K562 (cell line): Measurements from ENCODE around the gene PKLR. TPM values are rescaled to one million over a fixed set of nuclear protein-coding genes. Genes with fewer than 3 reads are reported as not detected.

Experiments
- ATAC-seq: fragments of 200-7000 bp; cut with Tn5 transposase; 3 replicates; pipeline ENCODE4 v1.9.1; 2020; ENCODE audit warnings: moderate library complexity
- BruUV-seq: library from RNA; stranded (reverse); fragments of 400-500 nt; replicated peaks from 2 replicates; lab custom pipeline; 2021; lab: Mats Ljungman, UMichigan
- CTCF ChIA-PET: fragments of 300-600 bp; formaldehyde crosslinking; extraction: SDS; loops from one replicate; lab custom pipeline; 2021; ENCODE audit warnings: low intra/inter-chr PET ratio; lab: Yijun Ruan, JAX
- POLR2A ChIA-PET: fragments of 300-600, 350-650 bp; sonication (Branson Sonifier 250); formaldehyde crosslinking; extraction: SDS; loops from one replicate; lab custom pipeline; 2021; ENCODE audit warnings: antibody characterized with exemption, inconsistent platforms; lab: Yijun Ruan, JAX
- DNase-seq, 4 experiments: peaks; one replicate each; pipeline versions ENCODE4 v3.0.0 to v3.0.0-alpha.2; 2011 to 2018; ENCODE audit warnings: low spot score in 3 of 4, mixed read lengths in 3 of 4; ENCODE audit errors: extremely low read depth in 1 of 4
- FAIRE-seq: peaks from 2 replicates; lab custom pipeline; 2011; peaks lifted over from hg19 to GRCh38; lab: Jason Lieb, UNC
- H2AFZ ChIP-seq: 2 replicates; pipeline ENCODE4 v1.6.0; 2011; ENCODE audit warnings: low read depth, low read length, control low read depth, inconsistent platforms
- H3K27ac ChIP-seq: fragments of 200-600 bp; 3 replicates; pipeline ENCODE4 v1.8.0; 2011; ENCODE audit warnings: low read depth, mild to moderate bottlenecking, control low read depth, inconsistent platforms, low read length, moderate library complexity, mixed read lengths; ENCODE audit errors: extremely low read depth
- H3K27me3 ChIP-seq, 2 experiments: fragments of 300-600 bp in 1 of 2; 2 replicates in 1 of 2; 3 replicates in 1 of 2; pipeline versions ENCODE4 v1.6.0 to v1.8.0; 2011; ENCODE audit warnings: inconsistent platforms in 2 of 2, low read length in 2 of 2, mild to moderate bottlenecking in 1 of 2, mixed read lengths in 1 of 2, moderate library complexity in 1 of 2; ENCODE audit not compliant: control insufficient read depth in 2 of 2, insufficient read depth in 2 of 2
- H3K36me3 ChIP-seq: fragments of 300-600 bp; 3 replicates; pipeline ENCODE4 v1.8.0; 2011; ENCODE audit warnings: mild to moderate bottlenecking, low read length, inconsistent platforms; ENCODE audit not compliant: control insufficient read depth, insufficient read depth
- H3K4me1 ChIP-seq, 2 experiments: fragments of 200-600 bp in 1 of 2; replicated peaks in 1 of 2; 2 replicates in 1 of 2; 3 replicates in 1 of 2; pipeline versions ENCODE4 v1.5.1 to v1.8.0; 2011; ENCODE audit warnings: inconsistent platforms in 2 of 2, low read length in 2 of 2, mild to moderate bottlenecking in 1 of 2, mixed read lengths in 1 of 2, moderate library complexity in 1 of 2; ENCODE audit not compliant: control insufficient read depth in 2 of 2, insufficient read depth in 2 of 2
- H3K4me2 ChIP-seq: 2 replicates; pipeline ENCODE4 v1.6.1; 2011; ENCODE audit warnings: low read length, control low read depth, inconsistent platforms, mixed read lengths; ENCODE audit not compliant: insufficient read depth
- H3K4me3 ChIP-seq: fragments of 200-600 bp; sonication (generic), shearing (Covaris generic); 2 replicates; pipeline ENCODE4 v1.5.1; 2016; ENCODE audit warnings: control low read depth, inconsistent platforms
- H3K79me2 ChIP-seq: fragments of 200-600 bp; 3 replicates; pipeline ENCODE4 v1.8.0; 2011; ENCODE audit warnings: low read length, inconsistent platforms; ENCODE audit not compliant: control insufficient read depth, insufficient read depth
- H3K9ac ChIP-seq, 2 experiments: 2 replicates each; pipeline versions ENCODE4 v1.6.0 to v1.6.1; 2011; ENCODE audit warnings: low read depth in 2 of 2, low read length in 2 of 2, control low read depth in 1 of 2, inconsistent platforms in 1 of 2, mild to moderate bottlenecking in 1 of 2, mixed read lengths in 1 of 2; ENCODE audit not compliant: insufficient read depth in 1 of 2
- H3K9me1 ChIP-seq: one replicate; pipeline ENCODE4 v1.6.0; 2011; ENCODE audit warnings: inconsistent platforms, mild to moderate bottlenecking, low read length, moderate library complexity; ENCODE audit not compliant: control insufficient read depth, insufficient read depth
- H3K9me3 ChIP-seq: replicated peaks from 2 replicates; pipeline ENCODE4 v1.5.1; 2011; ENCODE audit warnings: low read depth, low read length, inconsistent platforms; ENCODE audit not compliant: control insufficient read depth, insufficient read depth
- H4K20me1 ChIP-seq: replicated peaks from 2 replicates; pipeline ENCODE4 v1.6.1; 2011; ENCODE audit warnings: low read length, inconsistent platforms, mixed read lengths; ENCODE audit not compliant: control insufficient read depth, insufficient read depth
- ATF1 ChIP-seq, 2 experiments: fragments of 450-650 bp in 1 of 2; IDR thresholded peaks; 2 replicates each; pipeline ENCODE4 v1.6.1; 2016; ENCODE audit warnings: missing compliant biosample characterization in 1 of 2, missing genetic modification characterization in 1 of 2
- ELF2 ChIP-seq: fragments of 250-450 bp; sonication (Bioruptor Pico); IDR thresholded peaks from 2 replicates; pipeline ENCODE4 v1.5.0; 2021; ENCODE audit warnings: mild to moderate bottlenecking
- KDM5B ChIP-seq: fragments of 200-600 bp; sonication (generic); IDR thresholded peaks from 2 replicates; pipeline ENCODE4 v1.6.1; 2012; ENCODE audit warnings: low read depth, mild to moderate bottlenecking, moderate library complexity, low read length, control low read depth, inconsistent platforms; ENCODE audit not compliant: insufficient replicate concordance
- KLF1 ChIP-seq: fragments of 450-650 bp; IDR thresholded peaks from 2 replicates; pipeline ENCODE4 v1.6.1; 2016; ENCODE audit warnings: missing genetic modification characterization, missing compliant biosample characterization
- MYBL2 ChIP-seq, 2 experiments: fragments of 450-650 bp in 1 of 2; sonication (generic) in 1 of 2; formaldehyde crosslinking in 1 of 2; IDR thresholded peaks; 2 replicates each; pipeline versions ENCODE4 v1.6.1 to v1.8.1; 2017 to 2022; ENCODE audit warnings: borderline replicate concordance in 1 of 2, inconsistent platforms in 1 of 2, low read depth in 1 of 2, mild to moderate bottlenecking in 1 of 2, missing genetic modification reagents in 1 of 2, moderate library complexity in 1 of 2
- POLR2G ChIP-seq: fragments of 200-400 bp; formaldehyde crosslinking; IDR thresholded peaks from 2 replicates; pipeline ENCODE4 v1.6.1; 2017; ENCODE audit warnings: low read depth, mild to moderate bottlenecking, antibody characterized with exemption, low read length, moderate library complexity
- RBFOX2 ChIP-seq: fragments of 200-400 bp; formaldehyde crosslinking; IDR thresholded peaks from 2 replicates; pipeline ENCODE4 v1.6.1; 2017; ENCODE audit warnings: low read depth, mild to moderate bottlenecking, low read length, moderate library complexity
- RUNX1 ChIP-seq: sonication (generic); IDR thresholded peaks from 2 replicates; pipeline ENCODE4 v1.6.1; 2016; ENCODE audit warnings: antibody characterized with exemption, low read depth
- ZNF668 ChIP-seq: fragments of 250-450 bp; sonication (Bioruptor Pico); IDR thresholded peaks from 2 replicates; pipeline ENCODE4 v1.8.0; 2022; ENCODE audit warnings: mild to moderate bottlenecking, inconsistent platforms
- WGBS: fragments of 100-300 bp; shearing (Covaris generic); methylation state at CpG from one replicate; pipeline ENCODE4 v1.1.6; 2016; ENCODE audit warnings: low coverage, mixed read lengths; ENCODE audit not compliant: insufficient coverage; ENCODE audit errors: missing lambda C conversion rate; 5-methylcytosine and 5-hydroxymethylcytosine counted together
- in situ Hi-C: fragments of 300-500 bp; cut with MboI; formaldehyde crosslinking; loops from 4 replicates; pipeline ENCODE4 v1.15.0; 2018; ENCODE audit warnings: inconsistent platforms, mixed read lengths
- intact Hi-C: fragments of 100-400 bp; cut with micrococcal nuclease; formaldehyde crosslinking; loops from 2 replicates; pipeline ENCODE4 v1.14.2; 2022
- polyA plus RNA-seq, 8 experiments: library from polyadenylated mRNA; depleted of rRNA in 4 of 8; stranded (reverse) in 5 of 8; unstranded in 3 of 8; fragments of >200 nt; fragmentation: Nextera tagmentation in 2 of 8; fragmentation: Illumina TruSeq in 1 of 8; extraction: Ambion mirVana in 2 of 8; extraction: Trizol in 1 of 8; gene quantifications; 2 replicates each; pipeline versions ENCODE4 v1.2.1 to v1.2.3, GENCODE V29; 2011 to 2014; ENCODE audit warnings: inconsistent platforms in 1 of 8, missing spikeins in 1 of 8
- total RNA-seq, 7 experiments: library from RNA; depleted of rRNA in 6 of 7; stranded (reverse); fragments of >200 nt in 6 of 7; fragmentation: Illumina TruSeq in 2 of 7; extraction: Trizol in 2 of 7; gene quantifications; 2 replicates each; pipeline versions ENCODE4 v1.2.1 to v1.2.3, GENCODE V29; 2011 to 2021; ENCODE audit warnings: low replicate concordance in 1 of 7

The PKLR gene
- total and polyA plus RNA-seq, 9 of the 15 experiments (the other 6 are each of a cell fraction or from before 2014, with no cell fraction given) = 10.7 to 78.4 (median 38.2) TPM

DNA sequence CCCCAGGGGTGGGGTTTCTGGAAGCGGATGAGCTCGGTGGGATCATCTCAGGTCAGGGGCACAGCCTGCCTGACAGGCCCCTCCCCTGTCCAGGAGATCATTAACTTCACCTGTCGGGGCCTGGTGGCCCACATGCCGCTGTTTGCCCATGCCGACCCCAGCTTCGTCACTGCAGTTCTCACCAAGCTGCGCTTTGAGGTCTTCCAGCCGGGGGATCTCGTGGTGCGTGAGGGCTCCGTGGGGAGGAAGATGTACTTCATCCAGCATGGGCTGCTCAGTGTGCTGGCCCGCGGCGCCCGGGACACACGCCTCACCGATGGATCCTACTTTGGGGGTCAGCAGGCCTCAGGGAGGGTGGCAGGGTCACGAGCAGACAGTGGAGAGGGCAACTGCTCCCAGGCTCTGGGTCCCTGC is 15.6 kb downstream of the PKLR start:
- intact Hi-C loops (no loop called here), in situ Hi-C loops (no loop called here)
- ATAC-seq = no peak
- no peak for FAIRE-seq
- Histone ChIP-seq H3K27me3 (no peaks in the 10 kb centered on the region), H3K79me2 (no peaks in the 10 kb centered on the region), H3K9ac (no peak overlapping the region), H2AFZ (no peak overlapping the region)
- ChIA-PET POLR2A (interaction anchor here (0.7 to 1.8 kb wide), 5 partner anchors 9 to 875 kb away, joined by 3 to 4 read pairs (median 4); partner anchors contain the start of genes HCN3 and PKLR), CTCF (no interaction called here)
- TF ChIP-seq RBFOX2 = 0 out of 2 replicates have a peak, but pooled peaks have one; percentile 16
- TF ChIP-seq KLF1 = no peak
- TF ChIP-seq MYBL2 (IDR thresholded peaks at IDR 0.05; ENCODE audit: low read depth) = no peak
- no peak for TF ChIP-seq MYBL2 (CRISPR knock-in tag; IDR thresholded peaks at IDR 0.05; ENCODE audit: borderline replicate concordance)
- no peak for TF ChIP-seq ELF2 (CRISPR knock-in tag)
- peak; percentile 66 for TF ChIP-seq POLR2G
- TF ChIP-seq KDM5B = no peak
- TF ChIP-seq ATF1 (CRISPR knock-in tag; IDR thresholded peaks at IDR 0.05) = no peak
- TF ChIP-seq ATF1 (tag; IDR thresholded peaks at IDR 0.05) = no peak
- no peak for TF ChIP-seq RUNX1
- TF ChIP-seq ZNF668 = no peak
- TF ChIP-seq, all 486 proteins: peak for 2
- H4K20me1 ChIP-seq = no peaks in the 10 kb centered on the region; the same call in 1 of the 2 replicates
- H3K4me1 ChIP-seq = peaks cover 0 to 35% of the 10 kb centered on the region in 2 experiments; a peak in 3 of 5 replicates
- 84% methylated on average over 11 of the region's 18 CpGs for WGBS
- H3K9me3 ChIP-seq = no peaks in the 10 kb centered on the region
- BruUV-seq = no TSS peak
- H3K4me3 ChIP-seq = no peak overlapping the region
- no peaks in the 10 kb centered on the region for H3K9me1 ChIP-seq
- H3K27ac ChIP-seq = no peak overlapping the region
- peaks cover 27% of the 10 kb centered on the region; the same call in 2 of the 3 replicates for H3K36me3 ChIP-seq
- no peak for DNase-seq
- H3K4me2 ChIP-seq = no peak overlapping the region
